HG03520 (cell line): ENCODE data around the gene CLIP3.

Experiments used
- ATAC-seq: cut with Tn5 transposase; IDR thresholded peaks from one replicate; pipeline ENCODE4 v1.9.1; 2021; ENCODE audit warnings: mild to moderate bottlenecking, moderate library complexity; ENCODE audit not compliant: unreplicated experiment

Gene CLIP3

GRCh38 chr19:35978832-35979365, 53.8 kb downstream of the CLIP3 start:
- ATAC-seq: no peak

- ATAC-seq: no peak
Observed at GRCh38 chr19:35978271-35978670, 54.4 kb downstream of the CLIP3 start.

DNA sequence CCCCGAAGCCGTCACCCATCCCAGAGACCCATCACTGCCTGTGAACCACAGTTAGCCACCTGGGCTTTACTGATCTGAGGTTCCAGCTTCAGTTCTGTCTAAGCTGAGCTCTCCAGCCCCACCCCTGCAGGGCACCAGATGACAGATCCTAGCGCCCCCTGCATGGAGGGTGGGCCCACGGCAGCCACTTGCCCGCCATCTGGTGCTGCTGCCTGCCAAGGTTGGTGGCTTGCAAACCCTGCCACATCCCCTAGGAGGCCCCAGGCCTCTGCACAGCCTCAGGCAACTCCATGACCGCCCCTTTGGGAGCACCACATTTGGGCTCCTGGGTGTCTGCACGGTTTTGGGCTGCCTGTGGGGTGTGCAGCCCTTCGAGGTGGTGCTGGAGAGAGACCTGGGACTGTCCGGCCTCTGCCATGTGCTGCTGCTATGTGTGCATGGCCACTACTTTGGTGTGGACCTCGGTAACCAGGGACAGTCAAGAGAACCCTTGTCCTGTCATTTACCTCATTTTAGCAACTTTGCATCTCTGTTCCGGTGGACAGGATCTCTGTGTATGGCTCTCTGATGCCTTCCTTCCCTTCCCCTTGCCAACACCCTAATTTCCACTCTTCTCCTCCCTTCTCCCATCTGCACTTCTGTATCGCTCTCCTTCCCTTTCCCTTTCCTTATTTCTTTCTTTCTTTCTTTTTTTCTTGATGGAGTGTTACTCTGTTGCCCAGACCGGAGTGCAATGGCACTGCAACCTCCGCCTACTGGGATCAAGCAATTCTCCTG, 55.0 kb downstream of the CLIP3 start:
- no peak for ATAC-seq

DNA sequence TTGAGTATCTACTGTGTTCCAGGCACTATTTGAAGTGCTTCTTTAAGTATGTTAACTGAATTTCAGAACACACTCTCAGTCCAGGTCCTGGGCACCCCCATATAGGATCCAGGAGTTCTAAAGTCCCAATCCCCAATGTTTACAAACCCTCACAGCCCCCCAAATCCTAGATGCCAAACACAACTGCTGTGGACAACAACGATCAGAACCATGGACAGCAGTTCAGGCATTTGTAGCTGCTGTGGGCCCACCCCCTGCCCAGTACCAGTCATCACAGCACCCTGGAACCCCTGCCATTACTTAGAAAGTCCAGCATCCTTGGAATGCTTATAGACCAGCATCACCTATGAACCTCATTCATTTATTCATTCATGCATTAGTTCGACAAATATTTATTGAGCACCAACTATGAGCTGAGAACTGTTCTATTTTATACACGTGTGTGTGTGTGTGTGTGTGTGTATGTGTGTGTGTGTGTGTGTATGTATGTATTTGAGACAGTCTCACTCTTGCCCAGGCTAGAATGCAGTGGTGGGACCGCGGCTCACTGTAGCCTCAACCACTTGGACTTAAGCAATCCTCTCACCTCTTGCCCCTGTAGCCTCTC, 57.0 kb downstream of the CLIP3 start:
- ATAC-seq: no peak

DNA sequence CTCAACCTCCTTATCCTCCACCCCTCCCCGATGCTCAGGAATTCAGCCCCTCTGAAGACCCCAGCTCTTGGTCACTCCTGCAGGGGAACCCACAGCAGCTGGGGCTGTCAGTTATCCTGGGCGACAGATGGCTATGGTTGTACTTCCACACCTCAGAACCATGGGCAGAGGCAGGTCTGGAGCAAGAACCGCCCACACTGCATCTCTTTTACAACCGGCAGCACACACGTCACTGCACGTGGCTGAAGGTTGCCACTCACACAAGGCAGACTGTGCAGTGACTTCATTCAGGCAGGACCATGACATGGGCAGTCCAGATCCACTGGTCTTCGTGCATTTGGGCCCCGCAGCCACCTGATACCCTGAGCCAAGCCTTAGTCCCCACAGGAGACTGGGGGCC, 59.2 kb downstream of the CLIP3 start:
- no peak for ATAC-seq

DNA sequence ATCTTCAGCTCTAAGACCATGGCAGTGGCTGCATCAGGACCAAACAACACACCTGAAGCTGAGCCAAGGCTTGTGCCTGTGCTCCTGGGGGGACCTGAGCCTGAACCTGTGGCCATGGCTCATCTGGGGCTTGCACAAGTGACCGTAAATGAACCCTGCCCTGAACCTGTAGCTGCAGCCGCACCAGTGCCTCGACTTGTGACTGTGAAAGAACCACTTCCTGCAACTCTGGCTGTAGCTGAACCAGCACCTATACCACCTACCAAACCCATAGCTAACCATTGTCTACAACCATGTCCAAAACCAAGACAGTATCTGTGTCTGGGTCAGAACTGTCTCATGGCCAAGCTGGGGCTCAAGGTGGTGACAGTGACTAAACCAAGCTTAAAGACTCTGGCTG, 65.9 kb downstream of the CLIP3 start:
- ATAC-seq: no peak
